ENCODE results near the gene ARMC9.

ARMC9 gene

DNA sequence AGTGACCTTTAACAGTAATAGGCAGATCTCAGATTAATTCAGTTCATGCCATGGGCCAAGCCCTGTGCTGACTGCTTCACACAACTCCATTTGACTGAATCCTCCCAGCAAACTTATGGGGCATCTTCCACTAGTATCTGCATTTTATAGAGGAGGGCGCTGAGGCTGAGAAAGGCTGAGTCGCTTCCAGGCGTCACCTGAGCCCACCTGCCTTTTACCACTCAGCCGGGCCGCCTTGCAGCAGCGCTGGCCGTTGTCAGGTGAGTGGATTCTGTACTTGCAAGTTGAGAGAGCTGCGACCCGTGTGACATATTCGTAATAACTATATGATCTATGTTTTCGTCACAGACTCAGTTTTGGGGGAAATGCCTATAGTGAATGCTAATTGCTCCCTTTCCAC, 137.8 kb downstream of the ARMC9 start:
- ATAC-seq = no peak
- no peak for TF ChIP-seq POU6F1 (CRISPR knock-in tag; IDR thresholded peaks at IDR 0.05; ENCODE audit: borderline replicate concordance, low read depth)

GRCh38 chr2:231336700-231337099, 138.3 kb downstream of the ARMC9 start:
- no peak for ATAC-seq
- TF ChIP-seq TCF4 (CRISPR knock-in tag; IDR thresholded peaks at IDR 0.05; ENCODE audit: borderline replicate concordance) (no peak), ZFP3 (CRISPR knock-in tag; IDR thresholded peaks at IDR 0.05) (no peak), BACH2 (CRISPR knock-in tag; IDR thresholded peaks at IDR 0.05; ENCODE audit: borderline replicate concordance) (no peak)

DNA sequence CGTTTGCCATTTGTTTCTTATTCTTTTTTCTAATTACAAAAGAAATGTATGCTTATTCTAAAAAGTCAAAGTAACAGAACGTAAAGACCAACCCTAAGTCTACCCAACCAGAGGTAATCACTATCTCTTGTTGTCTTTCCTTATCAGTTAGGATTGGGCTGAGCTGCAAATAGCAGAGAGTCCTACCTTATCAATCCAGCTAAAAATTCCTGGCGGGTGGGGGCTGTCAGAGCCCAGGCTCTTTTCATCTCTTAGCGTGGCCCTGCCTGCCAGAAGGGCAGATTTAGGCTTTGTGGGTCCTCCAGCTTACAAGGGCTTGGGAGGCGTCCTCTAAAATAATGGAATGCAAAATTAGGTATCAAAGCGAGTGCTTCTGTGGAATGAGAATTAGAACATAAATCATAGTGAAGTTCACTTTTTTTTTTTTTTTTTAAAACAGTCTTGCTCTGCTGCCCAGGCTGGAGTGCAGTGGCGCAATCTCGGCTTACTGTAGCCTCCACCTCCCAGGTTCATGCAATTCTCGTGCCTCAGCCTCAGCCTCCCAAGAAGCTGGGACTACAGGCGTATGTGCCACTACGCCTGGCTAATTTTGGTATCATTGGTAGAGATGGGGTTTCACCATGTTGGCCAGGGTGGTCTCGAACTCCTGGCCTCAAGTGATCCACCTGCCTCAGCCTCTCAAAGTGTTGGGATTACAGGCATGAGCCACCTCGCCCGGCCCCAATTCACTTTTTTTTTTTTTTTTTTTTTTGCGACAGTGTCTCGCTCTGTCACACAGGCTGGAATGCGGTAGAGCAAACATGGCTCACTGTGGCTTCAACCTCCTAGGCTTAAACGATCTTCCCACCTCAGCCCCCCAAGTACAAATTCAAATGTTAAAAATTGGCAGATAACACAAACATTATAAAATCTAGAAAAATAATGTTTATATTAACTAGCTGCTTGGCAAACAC, 139.7 kb downstream of the ARMC9 start:
- ATAC-seq = no peak

GRCh38 chr2:231339316-231339715, 140.9 kb downstream of the ARMC9 start:
- no peak for ATAC-seq
- TF ChIP-seq ZNF8 (CRISPR knock-in tag; IDR thresholded peaks at IDR 0.05) (no peak), ARNTL (CRISPR knock-in tag; IDR thresholded peaks at IDR 0.05; ENCODE audit: borderline replicate concordance, low read depth) (no peak), PATZ1 (CRISPR knock-in tag; IDR thresholded peaks at IDR 0.05; ENCODE audit: borderline replicate concordance) (no peak), ISL1 (CRISPR knock-in tag; IDR thresholded peaks at IDR 0.05) (no peak), GLIS3 (CRISPR knock-in tag; IDR thresholded peaks at IDR 0.05) (no peak), RARB (CRISPR knock-in tag; IDR thresholded peaks at IDR 0.05) (no peak), CSDC2 (CRISPR knock-in tag; IDR thresholded peaks at IDR 0.05) (no peak)
- TF ChIP-seq, protein P1, sequence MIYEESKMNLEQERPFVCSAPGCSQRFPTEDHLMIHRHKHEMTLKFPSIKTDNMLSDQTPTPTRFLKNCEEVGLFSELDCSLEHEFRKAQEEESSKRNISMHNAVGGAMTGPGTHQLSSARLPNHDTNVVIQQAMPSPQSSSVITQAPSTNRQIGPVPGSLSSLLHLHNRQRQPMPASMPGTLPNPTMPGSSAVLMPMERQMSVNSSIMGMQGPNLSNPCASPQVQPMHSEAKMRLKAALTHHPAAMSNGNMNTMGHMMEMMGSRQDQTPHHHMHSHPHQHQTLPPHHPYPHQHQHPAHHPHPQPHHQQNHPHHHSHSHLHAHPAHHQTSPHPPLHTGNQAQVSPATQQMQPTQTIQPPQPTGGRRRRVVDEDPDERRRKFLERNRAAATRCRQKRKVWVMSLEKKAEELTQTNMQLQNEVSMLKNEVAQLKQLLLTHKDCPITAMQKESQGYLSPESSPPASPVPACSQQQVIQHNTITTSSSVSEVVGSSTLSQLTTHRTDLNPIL (CRISPR knock-in tag; IDR thresholded peaks at IDR 0.05; ENCODE audit: low read depth) = no peak

More for the DNA sequence above, 139.7 kb downstream of the ARMC9 start:
- TF ChIP-seq OSR1 (CRISPR knock-in tag; IDR thresholded peaks at IDR 0.05) = no peak
- TF ChIP-seq SNAI2 (CRISPR knock-in tag; IDR thresholded peaks at IDR 0.05) = no peak
- TF ChIP-seq RARB (CRISPR knock-in tag; IDR thresholded peaks at IDR 0.05) = no peak
- TF ChIP-seq ESRRG (CRISPR knock-in tag; IDR thresholded peaks at IDR 0.05) = no peak
- no peak for TF ChIP-seq ZC3H10 (CRISPR knock-in tag; IDR thresholded peaks at IDR 0.05)
- TF ChIP-seq TOX (CRISPR knock-in tag; IDR thresholded peaks at IDR 0.05; ENCODE audit: borderline replicate concordance) = no peak
- TF ChIP-seq ZFP3 (CRISPR knock-in tag; IDR thresholded peaks at IDR 0.05) = no peak
- TF ChIP-seq POU6F1 (CRISPR knock-in tag; IDR thresholded peaks at IDR 0.05; ENCODE audit: borderline replicate concordance, low read depth) = no peak
- no peak for TF ChIP-seq TSHZ2 (CRISPR knock-in tag; IDR thresholded peaks at IDR 0.05)
- TF ChIP-seq, protein P1 (CRISPR knock-in tag; IDR thresholded peaks at IDR 0.05; ENCODE audit: low read depth) = no peak
- TF ChIP-seq ISL1 (CRISPR knock-in tag; IDR thresholded peaks at IDR 0.05) = no peak
- TF ChIP-seq GLIS3 (CRISPR knock-in tag; IDR thresholded peaks at IDR 0.05) = no peak
- no peak for TF ChIP-seq TCF4 (CRISPR knock-in tag; IDR thresholded peaks at IDR 0.05; ENCODE audit: borderline replicate concordance)
- no peak for TF ChIP-seq ZFP30 (CRISPR knock-in tag; IDR thresholded peaks at IDR 0.05)
- no peak for TF ChIP-seq BACH2 (CRISPR knock-in tag; IDR thresholded peaks at IDR 0.05; ENCODE audit: borderline replicate concordance)
- no peak for TF ChIP-seq CSDC2 (CRISPR knock-in tag; IDR thresholded peaks at IDR 0.05)
- no peak for TF ChIP-seq ZNF565 (CRISPR knock-in tag; conservative IDR thresholded peaks at IDR 0.05; ENCODE audit: low read depth)
